ENCODE measurements around the gene SEC61G. TPM values are rescaled to one million over a fixed set of nuclear protein-coding genes. Genes with fewer than 3 reads are reported as not detected.

The SEC61G gene
- total and polyA plus RNA-seq, 12 donors, result 87.9 to 331 (median 160) TPM

- Histone ChIP-seq H3K9me3 (replicated peaks in 1 of 3) (no peaks in the 10 kb centered on the region), H3K27me3 (no peaks in the 10 kb centered on the region), H3K4me1 (replicated peaks in 1 of 2) (no peaks in the 10 kb centered on the region), H3K27ac (no peak overlapping the region), H3K36me3 (replicated peaks in 1 of 2) (no peaks in the 10 kb centered on the region), H3K4me3 (no peak overlapping the region)
- intact Hi-C loops (cut with DNase I), result no loop called here
- DNase-seq, result no peak
- 72 to 95% (median 83%) methylated on average over 8 of the region's 8 CpGs for WGBS, 4 donors
- TF ChIP-seq POLR2A (IDR thresholded peaks at IDR 0.05), result no peak
- TF ChIP-seq CTCF (IDR thresholded peaks at IDR 0.05), result no peak
Observed at GRCh38 chr7:54782829-54783228, 23.8 kb upstream of the SEC61G start.

GRCh38 chr7:54782314-54782713 lies 23.3 kb upstream of the SEC61G start:
- Histone ChIP-seq H3K4me1 (replicated peaks in 1 of 2) (no peaks in the 10 kb centered on the region), H3K36me3 (replicated peaks in 1 of 2) (no peaks in the 10 kb centered on the region), H3K27ac (no peak overlapping the region), H3K9me3 (replicated peaks in 1 of 3) (no peaks in the 10 kb centered on the region), H3K4me3 (no peak overlapping the region), H3K27me3 (no peaks in the 10 kb centered on the region)
- TF ChIP-seq POLR2A (IDR thresholded peaks at IDR 0.05) (no peak), CTCF (IDR thresholded peaks at IDR 0.05) (no peak)
- DNase-seq, result peak in 1 of 7 donors; percentile 5
- 84 to 91% (median 90%) methylated on average over 10 of the region's 10 CpGs for WGBS, 4 donors
- intact Hi-C loops (cut with DNase I), result no loop called here

GRCh38 chr7:54781134-54781920 lies 22.3 kb upstream of the SEC61G start:
- no peak for DNase-seq
- no peak overlapping the region for H3K27ac ChIP-seq
- H3K4me3 ChIP-seq, result no peak overlapping the region
- no peaks in the 10 kb centered on the region for H3K9me3 ChIP-seq (replicated peaks in 1 of 3)
- H3K27me3 ChIP-seq, result no peaks in the 10 kb centered on the region
- no peak for TF ChIP-seq CTCF (IDR thresholded peaks at IDR 0.05)
- TF ChIP-seq POLR2A (IDR thresholded peaks at IDR 0.05), result no peak
- 61 to 69% (median 63%) methylated on average over 8 of the region's 8 CpGs for WGBS, 4 donors
- intact Hi-C loops (cut with DNase I), result no loop called here
- no peaks in the 10 kb centered on the region for H3K4me1 ChIP-seq (replicated peaks in 1 of 2)
- no peaks in the 10 kb centered on the region for H3K36me3 ChIP-seq (replicated peaks in 1 of 2)

- H3K27me3 ChIP-seq, result no peaks in the 10 kb centered on the region
- 67 to 81% (median 75%) methylated on average over 5 of the region's 5 CpGs for WGBS, 4 donors
- no peaks in the 10 kb centered on the region for H3K4me1 ChIP-seq (replicated peaks in 1 of 2)
- no peak overlapping the region for H3K27ac ChIP-seq
- no peak overlapping the region for H3K4me3 ChIP-seq
- intact Hi-C loops (cut with DNase I), result no loop called here
- no peak for DNase-seq
- no peaks in the 10 kb centered on the region for H3K36me3 ChIP-seq (replicated peaks in 1 of 2)
- H3K9me3 ChIP-seq (replicated peaks in 1 of 3), result no peaks in the 10 kb centered on the region
- TF ChIP-seq CTCF (IDR thresholded peaks at IDR 0.05) (no peak), POLR2A (IDR thresholded peaks at IDR 0.05) (no peak)
Observed at GRCh38 chr7:54780490-54780889, 21.5 kb upstream of the SEC61G start.

All from adrenal gland (tissue), 12 donors.